Measurements from ENCODE around the gene TRAPPC3L. TPM values are rescaled to one million over a fixed set of nuclear protein-coding genes. Genes with fewer than 3 reads are reported as not detected.

TRAPPC3L gene
- total and polyA plus RNA-seq, 3 donors from 2014 or later: 0.37 to 0.39 TPM; not detected in 1

DNA sequence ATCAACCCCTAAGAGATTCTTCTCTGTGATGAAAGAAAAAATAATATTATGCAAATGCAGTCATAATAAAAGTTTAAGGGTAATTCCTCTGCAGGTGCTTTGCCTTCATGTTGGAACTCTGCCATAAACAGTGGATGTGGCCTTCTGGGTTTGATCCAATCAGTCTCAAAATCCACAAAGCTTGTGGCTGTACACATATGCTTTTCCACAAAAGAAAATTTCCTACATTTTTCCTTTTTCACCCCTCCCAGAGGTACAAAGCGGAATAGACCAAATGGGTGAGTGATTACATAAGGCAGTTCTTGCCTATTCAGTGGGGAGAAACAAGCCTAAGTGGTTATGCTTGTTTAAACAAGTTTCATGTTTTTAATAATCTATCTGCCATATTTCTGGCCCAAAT, 17.4 kb downstream of the TRAPPC3L start:
- no peak overlapping the region for H3K27ac ChIP-seq
- no peaks in the 10 kb centered on the region for H3K27me3 ChIP-seq
- H3K4me1 ChIP-seq: no peaks in the 10 kb centered on the region
- intact Hi-C loops (cut with DNase I; ENCODE audit: low total_unique reads): no loop called here
- H3K36me3 ChIP-seq (ENCODE audit: low read depth, missing control alignments): no peaks in the 10 kb centered on the region
- no peak overlapping the region for H3K4me3 ChIP-seq
- TF ChIP-seq POLR2A (IDR thresholded peaks at IDR 0.05): no peak
- no peak for TF ChIP-seq CTCF (IDR thresholded peaks at IDR 0.05)
- 90 to 94% methylated on average over 1 of the region's 1 CpG for WGBS, 2 donors
- H3K9me3 ChIP-seq: no peaks in the 10 kb centered on the region
- DNase-seq: no peak

DNA sequence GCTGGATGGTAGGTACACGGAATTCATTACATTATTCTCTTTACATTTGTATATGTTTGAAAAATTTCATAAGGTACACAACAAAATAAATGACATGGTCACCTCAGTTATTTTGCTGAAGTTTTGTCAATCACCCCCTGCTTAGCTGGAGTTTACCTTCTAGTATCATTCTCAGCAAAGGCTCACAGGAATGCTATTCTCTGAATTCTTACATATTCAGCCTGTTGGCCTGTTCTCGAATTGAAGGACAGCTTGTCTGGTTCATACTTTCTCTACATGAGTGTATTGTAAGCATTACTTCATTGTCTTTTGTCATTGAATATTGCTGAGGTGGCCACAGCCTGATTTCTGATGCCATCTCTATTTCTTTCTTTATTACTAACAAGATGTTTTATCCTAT, 21.2 kb downstream of the TRAPPC3L start:
- TF ChIP-seq POLR2A (IDR thresholded peaks at IDR 0.05): no peak
- TF ChIP-seq CTCF (IDR thresholded peaks at IDR 0.05): no peak
- H3K4me3 ChIP-seq: no peak overlapping the region
- intact Hi-C loops (cut with DNase I; ENCODE audit: low total_unique reads): no loop called here
- H3K9me3 ChIP-seq: no peaks in the 10 kb centered on the region
- H3K27me3 ChIP-seq: no peaks in the 10 kb centered on the region
- no peaks in the 10 kb centered on the region for H3K4me1 ChIP-seq
- no peak for DNase-seq
- H3K36me3 ChIP-seq (ENCODE audit: low read depth, missing control alignments): no peaks in the 10 kb centered on the region
- WGBS, 2 donors: 90 to 97% methylated on average over 2 of the region's 2 CpGs
- no peak overlapping the region for H3K27ac ChIP-seq

DNA sequence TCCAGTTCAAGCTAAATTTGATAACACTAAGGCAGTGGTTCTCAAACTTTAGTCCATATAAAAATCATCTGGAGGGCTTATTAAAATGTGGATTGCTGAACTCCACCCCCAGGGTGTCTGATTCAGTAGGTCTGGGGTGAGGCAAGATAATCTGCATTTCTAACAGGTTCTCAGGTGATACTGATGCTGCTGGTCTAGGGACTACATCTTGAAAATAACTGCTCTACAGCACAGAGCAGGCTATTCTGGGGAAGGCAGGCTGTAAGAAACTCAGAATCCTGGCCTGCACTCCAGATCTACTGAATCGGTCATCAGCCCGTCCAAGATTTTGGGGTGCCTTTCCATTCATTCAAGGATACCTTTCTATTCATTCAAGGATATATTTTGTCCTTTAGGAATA, 22.6 kb downstream of the TRAPPC3L start:
- WGBS, 2 donors: 75 to 95% methylated on average over 2 of the region's 2 CpGs

DNA sequence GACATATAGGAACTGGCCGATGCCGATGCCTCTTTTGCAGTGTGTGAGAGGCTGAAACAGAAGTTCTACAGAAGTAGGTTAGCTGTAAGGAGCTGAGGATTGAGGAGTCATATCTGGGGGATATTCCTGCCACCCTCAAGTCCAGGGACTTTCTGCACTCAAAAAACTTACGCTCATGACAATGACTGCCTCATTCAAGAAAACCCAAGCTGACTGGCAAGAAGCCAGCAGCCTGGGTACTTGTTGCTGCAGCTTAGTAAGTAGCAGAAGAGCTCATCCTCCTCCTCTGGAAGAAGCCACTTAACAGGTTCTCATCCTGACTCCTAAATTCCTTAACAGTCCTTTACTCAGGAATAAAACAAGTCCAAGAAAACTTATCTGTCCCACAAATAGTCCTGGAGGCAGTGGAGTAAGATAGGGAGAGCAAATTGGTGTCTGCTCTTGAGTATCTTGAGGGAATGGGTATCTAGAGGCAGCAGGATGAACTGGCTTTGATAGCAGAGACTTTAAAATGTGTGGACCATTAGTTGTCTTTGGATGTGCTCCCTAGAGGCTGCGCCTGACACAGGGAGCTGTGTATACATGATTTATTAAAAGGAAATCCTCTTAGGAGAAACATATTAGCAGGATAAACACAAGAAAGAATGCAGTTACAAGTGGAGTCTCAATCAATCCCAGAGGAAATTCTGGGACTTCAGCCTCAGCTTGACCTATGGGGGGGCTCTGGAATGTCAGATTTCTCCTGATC, 26.7 kb downstream of the TRAPPC3L start:
- no peaks in the 10 kb centered on the region for H3K9me3 ChIP-seq
- 77 to 90% methylated on average over 4 of the region's 4 CpGs for WGBS, 2 donors
- DNase-seq: peak; percentile 45
- no peak overlapping the region for H3K4me3 ChIP-seq
- no peaks in the 10 kb centered on the region for H3K4me1 ChIP-seq
- no peak overlapping the region for H3K27ac ChIP-seq
- TF ChIP-seq CTCF (IDR thresholded peaks at IDR 0.05) (no peak), POLR2A (IDR thresholded peaks at IDR 0.05) (no peak)
- no peaks in the 10 kb centered on the region for H3K27me3 ChIP-seq
- intact Hi-C loops (cut with DNase I; ENCODE audit: low total_unique reads): no loop called here
- H3K36me3 ChIP-seq (ENCODE audit: low read depth, missing control alignments): no peaks in the 10 kb centered on the region

More for the DNA sequence above, 22.6 kb downstream of the TRAPPC3L start:
- no peaks in the 10 kb centered on the region for H3K9me3 ChIP-seq
- no peak overlapping the region for H3K4me3 ChIP-seq
- intact Hi-C loops (cut with DNase I; ENCODE audit: low total_unique reads): no loop called here
- no peaks in the 10 kb centered on the region for H3K36me3 ChIP-seq (ENCODE audit: low read depth, missing control alignments)
- no peaks in the 10 kb centered on the region for H3K4me1 ChIP-seq
- TF ChIP-seq POLR2A (IDR thresholded peaks at IDR 0.05) (no peak), CTCF (IDR thresholded peaks at IDR 0.05) (no peak)
- no peaks in the 10 kb centered on the region for H3K27me3 ChIP-seq
- no peak overlapping the region for H3K27ac ChIP-seq
- no peak for DNase-seq

DNA sequence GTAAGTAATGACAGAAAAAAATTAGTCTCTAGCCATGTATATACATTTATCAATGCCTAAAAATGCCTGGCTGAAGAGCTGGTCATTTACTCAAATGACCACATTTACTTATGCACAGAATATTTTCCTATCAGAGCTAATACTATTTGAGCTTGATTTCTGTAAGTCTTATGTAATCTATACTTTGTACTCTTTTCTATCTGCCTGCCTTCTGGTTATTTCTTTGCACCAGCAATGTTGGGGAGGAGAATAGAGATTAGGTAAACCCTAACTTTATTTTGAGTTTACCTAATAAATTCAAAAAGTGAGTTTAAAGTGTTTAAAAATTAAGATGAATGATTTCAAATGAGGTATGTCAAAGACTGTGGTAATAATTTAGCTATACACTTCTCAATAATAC, 30.3 kb downstream of the TRAPPC3L start:
- intact Hi-C loops (cut with DNase I; ENCODE audit: low total_unique reads): no loop called here
- no peak overlapping the region for H3K4me3 ChIP-seq
- TF ChIP-seq CTCF (IDR thresholded peaks at IDR 0.05) (no peak), POLR2A (IDR thresholded peaks at IDR 0.05) (no peak)

More for the DNA sequence above, 30.3 kb downstream of the TRAPPC3L start:
- H3K27me3 ChIP-seq: no peaks in the 10 kb centered on the region
- no peaks in the 10 kb centered on the region for H3K4me1 ChIP-seq
- no peak overlapping the region for H3K27ac ChIP-seq
- no peak for DNase-seq
- H3K9me3 ChIP-seq: no peaks in the 10 kb centered on the region
- no peaks in the 10 kb centered on the region for H3K36me3 ChIP-seq (ENCODE audit: low read depth, missing control alignments)
